ENCODE results near the gene SEC14L5.
"Not testable (repeated sequence)": the region's sequence is repeated elsewhere in the genome, so short reads cannot be mapped to it uniquely, and the experiment has no call there.

SEC14L5 gene

GRCh38 chr16:4954714-4955113 is 3.4 kb upstream of the SEC14L5 start:
- no peak for DNase-seq

GRCh38 chr16:4957420-4957719 is 760 bp upstream of the SEC14L5 start:
- DNase-seq: no peak

DNA sequence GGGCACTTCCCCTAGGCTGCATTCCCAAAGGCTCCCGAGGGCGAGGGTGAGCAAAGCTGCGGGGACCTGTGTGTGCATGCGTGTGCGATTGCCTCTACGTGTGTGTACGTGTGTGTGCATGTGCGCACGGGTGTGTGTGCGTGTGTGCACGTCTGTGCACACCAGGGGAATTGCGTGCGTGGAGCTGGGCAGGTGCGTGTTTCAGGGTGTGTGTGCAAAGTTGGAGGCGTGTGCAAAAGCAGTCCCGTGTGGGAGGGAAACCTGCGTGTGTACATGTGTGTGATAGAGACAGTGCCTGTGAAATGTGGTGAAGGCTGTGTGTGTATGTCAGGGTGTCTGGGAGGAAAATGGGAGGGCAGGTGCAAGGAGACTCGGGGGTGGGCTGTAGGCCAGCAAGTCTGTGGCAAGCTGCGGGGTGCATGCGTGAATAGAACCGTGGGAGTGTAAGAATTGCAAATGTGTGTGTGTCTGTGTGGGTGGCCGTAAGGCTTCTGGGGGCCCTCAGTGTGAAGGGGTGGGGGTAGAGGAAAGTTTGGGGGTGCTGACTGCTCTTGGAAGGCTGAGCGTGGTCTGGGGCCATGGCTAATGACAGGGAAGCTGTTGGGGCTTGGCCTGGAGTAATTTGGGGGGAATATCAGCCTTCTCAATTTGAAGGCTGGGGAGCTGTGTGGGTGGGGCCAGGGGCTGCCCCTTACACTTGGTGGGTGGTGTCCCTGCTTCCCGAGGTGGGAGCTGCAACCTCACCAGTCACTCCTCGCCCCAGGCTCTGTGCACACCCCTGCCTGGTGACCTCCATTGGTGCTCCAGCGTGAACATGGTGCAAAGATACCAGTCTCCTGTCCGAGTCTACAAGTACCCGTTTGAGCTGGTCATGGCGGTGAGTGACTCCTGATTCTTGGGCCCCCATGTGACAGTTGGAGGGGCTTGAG is 644 bp downstream of the SEC14L5 start:
- no peak for DNase-seq

DNA sequence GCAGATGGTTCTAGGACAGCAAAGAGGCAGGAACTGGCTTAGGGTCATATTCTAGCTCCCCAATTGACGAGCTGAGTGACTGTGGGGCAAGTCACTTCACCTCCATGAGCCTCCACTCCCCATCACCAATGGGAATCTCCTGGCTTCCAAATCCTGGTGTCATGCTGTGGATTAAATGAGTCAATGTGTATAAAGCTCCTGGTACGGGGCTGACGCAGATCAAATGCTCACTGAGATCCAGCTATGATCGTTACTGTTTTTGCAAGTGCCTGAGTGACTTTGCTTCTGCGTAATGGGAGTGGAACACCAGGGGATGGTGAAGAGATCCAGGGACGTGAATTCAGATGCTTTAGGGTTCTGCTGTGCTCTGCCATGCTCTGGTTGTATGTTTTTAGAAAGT is 2.4 kb downstream of the SEC14L5 start:
- DNase-seq: no peak

DNA sequence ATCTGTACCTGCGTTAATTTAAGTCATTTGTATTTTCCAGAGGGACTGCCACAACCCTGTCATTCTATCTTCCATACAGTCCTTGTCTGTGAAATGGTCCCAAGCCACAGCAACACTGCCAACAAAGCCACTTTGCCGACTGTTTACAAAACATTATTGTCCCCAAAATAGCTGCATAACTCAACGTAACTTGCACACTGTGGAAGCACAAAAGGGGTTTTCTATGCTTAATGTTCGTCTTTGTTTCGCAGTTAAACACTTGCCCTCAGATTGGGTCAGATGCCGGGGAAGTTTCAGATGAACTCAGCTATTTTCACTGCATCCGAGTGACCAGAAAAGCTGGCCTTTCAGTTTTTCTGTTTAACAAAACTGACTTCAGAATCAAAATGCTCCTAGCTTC is 4.6 kb downstream of the SEC14L5 start:
- DNase-seq: no peak

- DNase-seq: not testable (repeated sequence)
Observed at GRCh38 chr16:4963527-4963926, 5.4 kb downstream of the SEC14L5 start.

DNA sequence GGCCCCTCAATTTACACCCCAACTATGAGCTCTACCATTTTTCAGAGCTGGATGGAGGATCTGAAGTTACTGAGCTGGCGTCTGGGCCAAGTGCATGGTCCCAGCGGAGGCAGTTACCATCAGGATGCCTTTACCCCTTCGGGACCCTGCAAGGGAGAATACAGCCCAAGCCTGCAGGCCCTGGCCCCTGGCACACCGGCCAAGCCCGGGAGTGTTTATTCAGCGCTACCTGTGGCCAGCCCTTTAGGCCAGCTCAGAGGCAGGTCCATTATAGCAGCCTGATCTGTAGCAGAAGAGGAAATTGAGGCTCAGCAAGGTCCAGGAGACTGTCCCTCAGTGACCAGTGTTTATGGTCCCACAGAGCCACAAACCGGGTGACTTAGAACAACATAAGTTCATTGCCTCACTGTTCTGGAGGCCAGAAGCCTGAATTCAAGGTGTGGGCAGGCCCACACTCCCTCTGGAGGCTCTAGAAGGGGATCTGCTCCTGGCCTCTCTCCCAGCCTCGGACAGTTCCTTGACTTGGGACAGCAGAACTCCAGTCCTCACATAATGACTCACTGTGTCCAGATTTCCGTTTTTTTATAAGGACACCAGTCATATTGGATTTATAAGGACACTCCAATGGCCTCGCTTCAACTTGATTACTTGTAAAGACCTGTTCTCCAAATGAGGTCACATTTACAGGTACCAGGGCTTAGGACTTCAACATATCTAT is 8.8 kb downstream of the SEC14L5 start:
- no peak for DNase-seq

- not testable (repeated sequence) for DNase-seq
Observed at GRCh38 chr16:4968278-4968677, 10.1 kb downstream of the SEC14L5 start.

GRCh38 chr16:4968879-4969483 is 10.9 kb downstream of the SEC14L5 start:
- no peak for DNase-seq

DNA sequence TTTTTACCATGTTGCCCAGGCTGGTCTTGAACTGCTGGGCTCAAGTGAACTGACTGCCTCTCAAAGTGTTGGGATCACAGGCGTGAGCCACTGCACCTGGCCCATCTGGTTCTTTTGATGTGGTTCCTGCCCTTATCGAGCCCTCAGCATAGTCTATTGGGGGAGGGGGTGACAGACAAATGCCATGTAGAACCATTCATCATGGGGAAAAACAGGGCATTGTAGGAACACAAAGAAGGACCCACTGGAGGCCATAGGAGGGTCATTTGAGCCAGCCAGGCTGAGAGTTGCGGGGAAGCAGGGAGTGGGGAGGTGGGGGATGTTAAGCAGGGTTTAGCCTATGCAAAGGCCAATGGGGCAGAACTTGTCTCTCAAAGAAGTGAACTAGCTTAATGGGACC is 11.9 kb downstream of the SEC14L5 start:
- no peak for DNase-seq

DNA sequence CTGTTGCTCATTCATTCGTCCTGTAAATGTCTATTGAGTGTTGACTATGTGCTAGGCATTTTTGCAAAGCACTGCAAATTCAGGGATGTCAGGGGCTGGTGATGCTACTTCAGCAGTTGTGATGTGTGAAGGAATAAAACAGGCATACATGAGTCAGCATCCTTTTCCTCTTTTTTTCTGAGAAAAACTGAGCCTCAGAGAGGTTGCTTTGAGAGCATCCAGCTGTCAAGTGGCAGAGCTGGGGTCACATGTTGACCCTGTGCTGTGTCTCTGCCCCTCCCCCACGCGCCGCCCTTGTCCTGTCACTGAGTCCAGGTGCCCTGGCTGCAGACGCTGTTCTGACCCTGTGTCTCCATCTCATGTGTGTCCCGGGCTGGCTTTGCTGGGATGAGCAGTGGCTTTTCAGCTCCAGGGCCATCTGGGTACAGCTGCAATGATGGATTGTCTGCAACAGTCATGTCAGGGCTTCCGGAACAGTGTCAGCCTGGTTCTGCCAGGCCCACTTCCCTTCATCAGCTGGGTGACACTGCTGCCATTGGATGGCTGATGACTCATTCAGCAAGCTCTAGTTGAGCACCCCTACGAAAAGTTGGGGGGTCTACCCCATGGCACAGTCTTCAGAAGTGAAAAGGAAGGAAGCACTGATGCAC is 14.9 kb downstream of the SEC14L5 start:
- DNase-seq: no peak

DNA sequence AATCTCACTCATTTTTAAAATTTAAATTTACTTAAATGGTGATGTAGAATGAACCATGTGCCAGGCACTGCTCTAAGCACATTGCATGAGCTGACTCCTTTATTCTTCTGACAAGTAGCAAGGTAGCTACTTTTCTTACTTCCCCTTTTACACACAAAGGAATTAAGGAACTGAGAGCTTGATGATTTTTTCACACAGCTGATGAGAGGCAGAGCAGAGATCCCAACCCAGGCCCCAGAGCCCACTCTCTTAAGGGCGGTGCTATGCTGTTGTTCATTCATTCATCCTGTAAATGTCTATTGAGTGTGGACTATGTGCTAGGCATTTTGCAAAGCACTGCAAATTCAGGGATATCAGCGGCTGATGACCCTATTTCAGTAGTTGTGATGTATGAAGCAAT is 17.9 kb downstream of the SEC14L5 start:
- no peak for DNase-seq

GRCh38 chr16:4976611-4977145 is 18.5 kb downstream of the SEC14L5 start:
- DNase-seq: no peak

DNA sequence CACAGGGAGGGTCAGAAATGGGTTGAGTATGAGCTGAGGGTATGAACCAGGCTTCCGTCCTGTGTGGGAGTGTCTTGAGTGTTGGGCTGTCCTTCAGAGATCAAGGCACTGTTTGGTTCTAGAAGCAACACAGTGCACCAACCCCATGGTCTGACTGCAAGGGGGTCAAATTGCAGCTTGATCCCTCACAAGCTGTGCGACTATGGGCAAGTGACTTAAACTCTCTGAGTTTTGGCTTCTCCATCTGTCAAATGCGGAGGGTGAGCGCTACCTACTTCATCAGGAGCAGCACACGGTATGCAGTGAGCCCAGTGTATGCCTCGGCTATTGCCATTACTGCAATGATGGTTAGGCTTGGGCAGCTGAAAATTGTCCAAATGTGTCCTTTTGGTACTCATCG is 21.0 kb downstream of the SEC14L5 start:
- no peak for DNase-seq

GRCh38 chr16:4979736-4980660 is 21.9 kb downstream of the SEC14L5 start:
- DNase-seq: no peak

DNA sequence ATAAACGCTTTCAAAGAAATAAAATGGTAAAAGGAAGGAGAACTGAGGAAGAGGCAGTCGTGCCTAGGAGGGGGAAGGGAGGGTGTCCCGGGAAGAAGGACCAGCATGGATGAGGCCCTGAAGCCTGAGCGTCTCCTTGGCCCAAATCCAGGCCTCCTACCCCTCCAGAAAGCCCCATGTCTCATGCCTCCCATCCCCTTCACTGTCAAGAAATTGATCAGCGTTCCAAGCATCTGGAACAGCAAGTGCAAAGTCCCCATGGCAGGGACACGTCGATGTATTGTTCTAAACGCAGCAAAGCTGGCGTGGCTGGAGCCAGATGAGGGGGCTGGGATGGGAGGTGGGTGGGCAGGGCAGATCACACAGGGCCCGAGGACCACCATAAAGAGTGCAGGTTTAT is 22.6 kb downstream of the SEC14L5 start:
- DNase-seq: no peak

DNA sequence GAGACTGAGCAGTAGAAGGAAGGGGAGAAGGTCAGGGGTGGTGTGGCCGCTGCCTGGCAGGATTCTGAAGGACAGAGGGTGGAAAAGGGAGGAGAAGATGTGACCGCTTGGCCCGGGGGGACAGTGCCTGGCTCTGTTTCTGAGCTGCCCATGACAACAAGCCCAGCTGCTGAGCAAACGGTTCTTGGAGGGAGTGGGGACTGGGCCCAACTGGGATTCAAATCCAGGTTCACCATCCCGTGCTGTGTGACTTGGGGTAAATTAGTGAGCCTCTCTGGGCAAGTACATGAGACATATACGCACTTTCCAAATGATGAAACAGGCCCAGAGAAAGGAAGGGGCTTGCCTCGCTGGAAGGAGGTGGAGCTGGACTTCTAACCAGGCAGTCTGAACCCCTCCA is 23.3 kb downstream of the SEC14L5 start:
- no peak for DNase-seq

- DNase-seq: no peak
Observed at GRCh38 chr16:4982056-4982867, 24.1 kb downstream of the SEC14L5 start.

- DNase-seq: no peak
Observed at GRCh38 chr16:4984174-4984990, 26.3 kb downstream of the SEC14L5 start.

- no peak for DNase-seq
Observed at GRCh38 chr16:4987250-4987579, 29.1 kb downstream of the SEC14L5 start.
